ENCODE data around the gene DVL1.

Gene DVL1

DNA sequence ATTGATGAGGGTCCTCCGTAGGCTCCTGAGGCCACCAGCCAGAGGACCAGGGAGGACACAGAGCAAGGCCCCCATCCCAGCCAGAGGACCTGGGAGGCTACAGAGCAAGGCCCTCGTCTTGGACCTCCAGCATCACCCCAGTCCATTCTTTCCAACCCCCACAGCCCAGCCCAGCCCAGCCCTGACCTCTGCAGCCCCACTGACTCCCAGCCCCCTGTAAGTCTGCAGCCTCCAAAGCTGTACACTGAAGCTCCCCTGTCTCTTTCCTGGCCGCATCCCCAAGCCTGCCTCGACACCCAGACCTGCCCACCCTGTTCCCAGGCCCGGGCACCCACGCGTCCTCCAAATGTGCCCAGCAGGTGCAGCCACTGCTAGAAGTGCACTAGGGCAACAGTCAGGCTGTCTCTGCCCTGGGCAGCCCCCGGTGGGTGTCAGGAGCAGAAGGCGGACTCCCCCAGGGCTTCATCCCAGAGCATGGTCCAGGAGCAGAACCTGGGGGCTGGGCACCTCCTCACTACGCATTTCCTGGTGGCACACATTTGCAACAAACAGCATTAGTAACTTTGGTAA lies 2.1 kb downstream of the DVL1 start:
- peaks cover 2% of the 10 kb centered on the region; the same call in 1 of the 2 replicates for H3K36me3 ChIP-seq (ENCODE audit: control insufficient read depth, low read length)
- no peak overlapping the region for H3K27ac ChIP-seq (ENCODE audit: low read depth, low read length)
- no peak overlapping the region for H3K4me3 ChIP-seq (ENCODE audit: low read length)
- peak overlapping the region; percentile 69; the same call in 1 of the 2 replicates for H3K4me2 ChIP-seq (ENCODE audit: low read length)
- peaks cover 8% of the 10 kb centered on the region for H3K4me1 ChIP-seq (ENCODE audit: control insufficient read depth, low read length)
- H3K27me3 ChIP-seq (ENCODE audit: control insufficient read depth, low read length), result no peaks in the 10 kb centered on the region
- H3K79me2 ChIP-seq (ENCODE audit: control insufficient read depth, low read length), result peaks cover 56% of the 10 kb centered on the region
- 0 out of 2 replicates have a peak, but pooled peaks cover 4% of the 10 kb centered on the region for H4K20me1 ChIP-seq (ENCODE audit: control insufficient read depth, insufficient read depth, low read depth, low read length)
- no peaks in the 10 kb centered on the region; the same call in 1 of the 2 replicates for H3F3A ChIP-seq (ENCODE audit: control insufficient read depth, insufficient read depth)
- no peaks in the 10 kb centered on the region for H3K9me2 ChIP-seq (replicated peaks; ENCODE audit: control insufficient read depth, low read length)
- H3K9me3 ChIP-seq (ENCODE audit: control insufficient read depth, insufficient read depth, low read length), result no peaks in the 10 kb centered on the region
- TF ChIP-seq CTCF (IDR thresholded peaks at IDR 0.05; ENCODE audit: low read depth, low read length, poor library complexity, severe bottlenecking) (no peak), EZH2phosphoT487 (IDR thresholded peaks at IDR 0.05; ENCODE audit: borderline replicate concordance, low read length) (no peak)

- H4K20me1 ChIP-seq (ENCODE audit: control insufficient read depth, insufficient read depth, low read depth, low read length), result 0 out of 2 replicates have a peak, but pooled peaks cover 4% of the 10 kb centered on the region
- peaks cover 56% of the 10 kb centered on the region for H3K79me2 ChIP-seq (ENCODE audit: control insufficient read depth, low read length)
Observed at GRCh38 chr1:1346501-1346890, 2.7 kb downstream of the DVL1 start.

DNA sequence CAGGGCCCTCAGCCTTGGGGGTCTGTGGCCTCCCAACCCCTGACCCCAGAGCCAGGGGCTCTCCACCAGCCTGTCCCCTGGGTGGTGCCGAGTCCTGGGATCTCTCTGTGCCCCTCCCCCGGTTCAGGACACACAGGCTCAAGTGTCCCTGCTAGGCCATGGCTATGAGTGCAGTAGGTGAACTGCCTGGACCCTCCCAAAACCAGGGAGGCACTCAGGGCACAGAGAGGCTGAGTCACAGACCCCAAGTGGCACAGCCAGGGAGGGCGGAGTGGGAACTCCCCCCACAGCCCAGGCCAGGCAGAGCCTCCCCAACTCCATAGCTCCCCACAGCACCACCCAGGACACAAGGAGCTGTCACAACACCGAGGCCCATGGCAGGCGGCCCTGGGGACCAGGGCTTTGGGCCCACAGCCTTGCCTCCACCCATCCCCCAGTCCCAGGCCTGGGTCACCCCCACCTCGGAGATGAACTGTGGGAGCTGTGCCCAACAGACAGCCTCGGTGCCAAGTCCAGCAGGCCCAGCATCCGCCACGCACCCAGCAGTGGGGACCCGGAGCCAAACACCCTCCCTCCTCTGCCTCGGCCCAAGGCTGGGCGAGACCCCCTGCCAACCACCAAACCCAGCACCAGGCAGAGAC lies 3.2 kb downstream of the DVL1 start:
- Histone ChIP-seq H3K27me3 (ENCODE audit: control insufficient read depth, low read length) (no peaks in the 10 kb centered on the region), H3K36me3 (ENCODE audit: control insufficient read depth, low read length) (peaks cover 11% of the 10 kb centered on the region), H3K4me2 (ENCODE audit: low read length) (no peak overlapping the region), H3K4me3 (ENCODE audit: low read length) (no peak overlapping the region), H3K9me2 (replicated peaks; ENCODE audit: control insufficient read depth, low read length) (no peaks in the 10 kb centered on the region), H3K9me3 (ENCODE audit: control insufficient read depth, insufficient read depth, low read length) (peaks cover 5% of the 10 kb centered on the region; the same call in 1 of the 2 replicates), H3F3A (ENCODE audit: control insufficient read depth, insufficient read depth) (no peaks in the 10 kb centered on the region), H3K79me2 (ENCODE audit: control insufficient read depth, low read length) (peaks cover 56% of the 10 kb centered on the region), H3K27ac (ENCODE audit: low read depth, low read length) (no peak overlapping the region), H4K20me1 (ENCODE audit: control insufficient read depth, insufficient read depth, low read depth, low read length) (0 out of 2 replicates have a peak, but pooled peaks cover 4% of the 10 kb centered on the region), H3K4me1 (ENCODE audit: control insufficient read depth, low read length) (peaks cover 8% of the 10 kb centered on the region)
- TF ChIP-seq EZH2phosphoT487 (IDR thresholded peaks at IDR 0.05; ENCODE audit: borderline replicate concordance, low read length) (no peak), CTCF (IDR thresholded peaks at IDR 0.05; ENCODE audit: low read depth, low read length, poor library complexity, severe bottlenecking) (no peak)

More at GRCh38 chr1:1346501-1346890, 2.7 kb downstream of the DVL1 start:
- Histone ChIP-seq H3K4me2 (ENCODE audit: low read length) (no peak overlapping the region), H3K4me3 (ENCODE audit: low read length) (no peak overlapping the region), H3K9me2 (replicated peaks; ENCODE audit: control insufficient read depth, low read length) (no peaks in the 10 kb centered on the region), H3K9me3 (ENCODE audit: control insufficient read depth, insufficient read depth, low read length) (peaks cover under 1% of the 10 kb centered on the region; the same call in 1 of the 2 replicates), H3K27me3 (ENCODE audit: control insufficient read depth, low read length) (no peaks in the 10 kb centered on the region), H3K36me3 (ENCODE audit: control insufficient read depth, low read length) (peaks cover 6% of the 10 kb centered on the region), H3F3A (ENCODE audit: control insufficient read depth, insufficient read depth) (no peaks in the 10 kb centered on the region), H3K27ac (ENCODE audit: low read depth, low read length) (no peak overlapping the region), H3K4me1 (ENCODE audit: control insufficient read depth, low read length) (peaks cover 8% of the 10 kb centered on the region)
- TF ChIP-seq CTCF (IDR thresholded peaks at IDR 0.05; ENCODE audit: low read depth, low read length, poor library complexity, severe bottlenecking) (no peak), EZH2phosphoT487 (IDR thresholded peaks at IDR 0.05; ENCODE audit: borderline replicate concordance, low read length) (no peak)
